SK-N-MC (cell line): ENCODE results near the gene PHOSPHO1.

Experiments
- EZH2 ChIP-seq: fragments of 200-600 bp; sonication (generic); IDR thresholded peaks from one replicate; pipeline ENCODE4 v1.6.1; 2017; ENCODE audit warnings: antibody characterized with exemption
- POLR2AphosphoS5 ChIP-seq: IDR thresholded peaks from 2 replicates; pipeline ENCODE4 v1.6.1; 2012; ENCODE audit warnings: mild to moderate bottlenecking, low read depth, low read length, borderline replicate concordance

- TF ChIP-seq POLR2AphosphoS5 (no peak), EZH2 (no peak)
Measured at GRCh38 chr17:49241692-49242397, 11.3 kb upstream of the PHOSPHO1 start.
